ENCODE measurements around the gene DNAH1. TPM values are rescaled to one million over a fixed set of nuclear protein-coding genes. Genes with fewer than 3 reads are reported as not detected.

The DNAH1 gene
- total RNA-seq, 3 donors from 2014 or later: 7.5 to 11.5 (median 10.8) TPM

DNA sequence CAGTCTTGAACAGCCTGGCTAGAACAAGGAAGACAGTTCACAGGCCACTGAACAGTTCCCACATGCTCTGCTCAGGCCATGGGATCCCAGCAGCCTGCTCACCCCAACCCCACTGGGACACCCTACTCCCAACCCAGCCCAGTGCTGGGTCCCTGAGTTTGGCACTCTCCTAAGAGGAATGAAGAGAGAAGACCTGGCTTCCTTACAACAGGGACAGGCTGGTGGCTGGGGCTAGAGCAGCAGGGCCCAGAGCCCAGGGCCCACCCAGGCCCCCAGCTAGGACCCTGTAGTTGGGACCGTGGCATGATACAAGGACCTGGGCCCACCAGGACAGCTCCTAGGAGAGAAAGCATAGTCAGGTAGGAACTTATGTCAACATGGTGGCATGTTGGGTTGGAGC lies 85.4 kb downstream of the DNAH1 start:
- Histone ChIP-seq H3K27ac (no peak overlapping the region), H3K4me1 (no peaks in the 10 kb centered on the region), H3K9me3 (no peaks in the 10 kb centered on the region), H3K4me3 (no peak overlapping the region), H3K36me3 (peaks cover 7% of the 10 kb centered on the region), H3K27me3 (no peaks in the 10 kb centered on the region)
- TF ChIP-seq CTCF (IDR thresholded peaks at IDR 0.05) (no peak), POLR2AphosphoS5 (IDR thresholded peaks at IDR 0.05) (no peak), POLR2A (IDR thresholded peaks at IDR 0.05) (no peak)
- DNase-seq (ENCODE audit: low spot score in 2 of 2): no peak
- intact Hi-C loops (cut with DNase I; ENCODE audit: low total_unique reads): no loop called here

DNA sequence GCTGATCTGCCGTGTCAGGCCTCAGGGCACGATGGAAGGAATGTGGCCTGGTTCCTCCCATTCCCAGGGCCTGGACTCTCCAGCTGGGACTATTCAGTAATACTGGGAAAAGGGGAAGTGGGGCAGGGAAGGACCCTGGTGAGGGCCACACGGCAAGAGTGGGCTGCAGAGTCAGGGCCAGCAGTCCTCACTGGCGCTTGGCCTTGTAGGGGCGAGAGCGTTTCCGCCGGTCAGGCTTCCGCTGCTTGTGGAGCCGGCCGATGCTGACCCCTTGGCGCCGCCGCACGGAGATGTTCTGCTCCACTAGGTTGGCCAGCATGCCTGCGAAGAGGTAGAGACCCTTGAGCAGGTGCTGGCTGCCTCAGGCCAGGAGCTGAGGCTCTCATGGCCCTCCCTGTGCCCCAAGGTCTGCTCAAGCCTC lies 86.0 kb downstream of the DNAH1 start:
- Histone ChIP-seq H3K27me3 (no peaks in the 10 kb centered on the region), H3K36me3 (peaks cover 7% of the 10 kb centered on the region), H3K27ac (no peak overlapping the region), H3K9me3 (no peaks in the 10 kb centered on the region), H3K4me3 (no peak overlapping the region), H3K4me1 (no peaks in the 10 kb centered on the region)
- TF ChIP-seq POLR2AphosphoS5 (IDR thresholded peaks at IDR 0.05) (no peak), POLR2A (IDR thresholded peaks at IDR 0.05) (no peak), CTCF (IDR thresholded peaks at IDR 0.05) (no peak)
- no peak for DNase-seq (ENCODE audit: low spot score in 2 of 2)
- intact Hi-C loops (cut with DNase I; ENCODE audit: low total_unique reads): no loop called here

DNA sequence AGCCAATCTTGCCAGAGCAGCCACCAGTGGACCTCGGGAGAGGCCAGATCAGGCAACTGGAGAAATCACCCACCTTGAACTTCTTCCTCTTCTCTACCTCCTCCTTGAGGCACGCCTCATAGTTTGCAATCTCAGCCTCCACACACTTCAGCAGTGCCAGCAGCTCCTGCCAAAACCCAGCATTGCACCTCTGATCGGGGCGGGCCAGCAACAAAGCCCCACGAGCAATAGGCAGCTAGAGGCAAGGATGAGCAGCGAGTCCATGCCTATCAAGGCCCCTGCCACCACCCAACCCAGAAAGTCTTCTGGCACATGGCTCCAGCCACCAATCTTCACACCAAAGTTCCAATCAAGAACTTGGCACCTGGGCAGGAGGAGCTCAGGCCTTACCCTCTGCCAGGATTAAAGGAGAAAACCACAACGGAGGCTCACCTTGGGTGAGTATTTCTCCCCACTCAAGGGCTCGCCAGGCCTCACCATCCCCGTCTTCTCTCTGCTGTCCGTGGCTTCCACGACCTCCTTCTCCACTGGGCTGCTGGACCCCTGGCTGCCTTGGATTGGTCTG lies 86.7 kb downstream of the DNAH1 start:
- Histone ChIP-seq H3K4me3 (no peak overlapping the region), H3K27me3 (no peaks in the 10 kb centered on the region), H3K27ac (no peak overlapping the region), H3K4me1 (peaks cover 0 to 1% of the 10 kb centered on the region in 2 donors), H3K9me3 (no peaks in the 10 kb centered on the region), H3K36me3 (peaks cover 7% of the 10 kb centered on the region)
- no peak for TF ChIP-seq POLR2AphosphoS5 (IDR thresholded peaks at IDR 0.05)
- TF ChIP-seq POLR2A (IDR thresholded peaks at IDR 0.05): no peak
- TF ChIP-seq CTCF (IDR thresholded peaks at IDR 0.05): no peak
- no peak for DNase-seq (ENCODE audit: low spot score in 2 of 2)
- intact Hi-C loops (cut with DNase I; ENCODE audit: low total_unique reads): no loop called here

DNA sequence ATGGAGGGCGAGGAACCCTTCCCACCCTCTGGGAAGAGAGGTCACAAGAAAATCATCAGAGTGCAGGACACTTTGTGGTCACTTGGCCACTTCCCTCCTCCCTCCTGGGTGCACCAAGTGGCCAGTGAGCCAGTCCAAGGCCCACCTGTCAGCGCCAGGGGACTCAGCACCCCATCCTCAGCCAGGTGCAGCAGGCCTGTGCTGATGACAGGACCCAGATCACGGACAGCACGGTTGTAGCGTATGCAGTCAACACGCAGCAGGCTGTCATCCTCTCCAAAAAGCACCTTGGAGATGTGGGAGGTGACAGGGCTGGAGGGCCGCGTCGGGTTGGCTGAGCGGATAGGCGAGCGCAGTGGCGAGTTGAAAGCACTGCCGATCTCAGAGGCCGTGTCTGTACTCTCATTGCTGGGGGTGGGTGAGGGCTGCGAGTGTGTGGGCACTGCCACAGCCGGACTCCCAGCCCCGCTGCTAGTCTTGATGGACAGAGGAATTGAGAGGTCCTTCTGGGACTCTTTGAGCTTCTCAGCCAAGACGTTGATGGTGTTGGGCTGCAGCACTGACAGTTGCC lies 87.2 kb downstream of the DNAH1 start:
- DNase-seq (ENCODE audit: low spot score in 2 of 2): no peak
- no peak for TF ChIP-seq CTCF (IDR thresholded peaks at IDR 0.05)
- TF ChIP-seq POLR2A (IDR thresholded peaks at IDR 0.05): no peak
- TF ChIP-seq POLR2AphosphoS5 (IDR thresholded peaks at IDR 0.05): no peak
- no peaks in the 10 kb centered on the region for H3K9me3 ChIP-seq
- H3K27me3 ChIP-seq: no peaks in the 10 kb centered on the region
- no peak overlapping the region for H3K27ac ChIP-seq
- H3K36me3 ChIP-seq: peaks cover 7% of the 10 kb centered on the region
- intact Hi-C loops (cut with DNase I; ENCODE audit: low total_unique reads): no loop called here
- no peak overlapping the region for H3K4me3 ChIP-seq
- peaks cover 0 to 7% of the 10 kb centered on the region in 2 donors for H3K4me1 ChIP-seq

GRCh38 chr3:52403955-52404354 lies 87.8 kb downstream of the DNAH1 start:
- Histone ChIP-seq H3K36me3 (peaks cover 7% of the 10 kb centered on the region), H3K4me1 (peaks cover 0 to 12% of the 10 kb centered on the region in 2 donors), H3K9me3 (no peaks in the 10 kb centered on the region), H3K27ac (no peak overlapping the region), H3K4me3 (no peak overlapping the region), H3K27me3 (no peaks in the 10 kb centered on the region)
- TF ChIP-seq CTCF (IDR thresholded peaks at IDR 0.05): no peak
- no peak for TF ChIP-seq POLR2AphosphoS5 (IDR thresholded peaks at IDR 0.05)
- no peak for TF ChIP-seq POLR2A (IDR thresholded peaks at IDR 0.05)
- intact Hi-C loops (cut with DNase I; ENCODE audit: low total_unique reads): no loop called here
- DNase-seq (ENCODE audit: low spot score in 2 of 2): no peak
